ENCODE measurements around the gene IRF6. TPM values are rescaled to one million over a fixed set of nuclear protein-coding genes. Genes with fewer than 3 reads are reported as not detected.

Gene IRF6
- total and polyA plus RNA-seq, 8 donors: 15.7 to 26.5 (median 19.3) TPM

DNA sequence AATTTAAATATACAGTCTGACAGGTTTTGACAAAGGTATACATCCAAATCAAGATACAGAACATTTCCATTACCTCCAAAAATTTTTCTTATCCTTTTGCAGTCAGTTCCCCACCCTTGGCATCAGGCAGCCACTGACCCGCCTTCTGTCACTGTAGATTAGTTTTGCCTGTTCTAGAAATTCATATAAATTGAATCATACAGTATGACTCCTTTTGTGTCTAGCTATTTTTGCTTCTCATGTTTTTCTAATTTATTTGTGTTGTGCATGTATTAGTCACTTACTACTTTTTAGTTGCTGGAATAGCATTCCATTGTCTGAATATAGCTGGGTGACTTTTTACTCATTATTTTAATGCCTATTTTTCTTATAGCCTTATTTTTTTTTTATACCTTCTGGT, 25.7 kb upstream of the IRF6 start:
- ATAC-seq (no peak), DNase-seq (no peak)
- no peak overlapping the region for H3K27ac ChIP-seq
- H3K36me3 ChIP-seq: peaks cover 0 to 59% of the 10 kb centered on the region in 2 donors
- no peak overlapping the region for H3K4me3 ChIP-seq
- intact Hi-C loops (cut with DNase I): no loop called here
- H3K4me1 ChIP-seq: peaks cover 0 to 21% of the 10 kb centered on the region in 2 donors
- H3K9me3 ChIP-seq: no peaks in the 10 kb centered on the region
- H3K27me3 ChIP-seq: no peaks in the 10 kb centered on the region
- TF ChIP-seq CTCF (IDR thresholded peaks at IDR 0.05): no peak

DNA sequence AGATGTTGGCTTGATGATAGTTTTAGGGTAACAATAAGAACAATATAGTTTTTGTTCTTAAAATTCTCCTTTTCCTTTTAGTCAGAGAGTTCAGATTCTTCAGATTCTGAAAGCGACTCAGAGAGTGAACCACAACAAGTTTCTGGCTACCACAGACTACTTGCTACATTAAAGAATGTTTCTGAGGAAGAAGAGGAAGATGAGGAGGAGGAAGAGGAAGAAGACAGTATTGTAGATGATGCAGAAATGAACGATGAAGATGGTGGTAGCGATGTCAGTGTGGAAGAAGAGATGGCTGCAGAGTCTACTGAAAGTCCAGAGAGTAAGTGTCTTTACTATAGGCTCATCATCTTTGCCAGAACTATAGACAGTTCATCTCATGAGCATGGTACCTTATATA, 24.8 kb upstream of the IRF6 start:
- Histone ChIP-seq H3K36me3 (peaks cover 0 to 50% of the 10 kb centered on the region in 2 donors), H3K4me1 (peaks cover 0 to 21% of the 10 kb centered on the region in 2 donors), H3K27me3 (no peaks in the 10 kb centered on the region), H3K27ac (no peak overlapping the region), H3K9me3 (no peaks in the 10 kb centered on the region), H3K4me3 (no peak overlapping the region)
- DNase-seq: no peak
- no peak for TF ChIP-seq CTCF (IDR thresholded peaks at IDR 0.05)
- intact Hi-C loops (cut with DNase I): no loop called here
- no peak for ATAC-seq

- H3K36me3 ChIP-seq: peaks cover 0 to 41% of the 10 kb centered on the region in 2 donors
- no peaks in the 10 kb centered on the region for H3K27me3 ChIP-seq
- peaks cover 0 to 21% of the 10 kb centered on the region in 2 donors for H3K4me1 ChIP-seq
- ATAC-seq (no peak), DNase-seq (no peak)
- intact Hi-C loops (cut with DNase I): no loop called here
- no peak overlapping the region for H3K27ac ChIP-seq
- TF ChIP-seq CTCF (IDR thresholded peaks at IDR 0.05): no peak
- H3K9me3 ChIP-seq: no peaks in the 10 kb centered on the region
- no peak overlapping the region for H3K4me3 ChIP-seq
These were observed 23.8 kb upstream of the IRF6 start for GRCh38 chr1:209829716-209830115.

DNA sequence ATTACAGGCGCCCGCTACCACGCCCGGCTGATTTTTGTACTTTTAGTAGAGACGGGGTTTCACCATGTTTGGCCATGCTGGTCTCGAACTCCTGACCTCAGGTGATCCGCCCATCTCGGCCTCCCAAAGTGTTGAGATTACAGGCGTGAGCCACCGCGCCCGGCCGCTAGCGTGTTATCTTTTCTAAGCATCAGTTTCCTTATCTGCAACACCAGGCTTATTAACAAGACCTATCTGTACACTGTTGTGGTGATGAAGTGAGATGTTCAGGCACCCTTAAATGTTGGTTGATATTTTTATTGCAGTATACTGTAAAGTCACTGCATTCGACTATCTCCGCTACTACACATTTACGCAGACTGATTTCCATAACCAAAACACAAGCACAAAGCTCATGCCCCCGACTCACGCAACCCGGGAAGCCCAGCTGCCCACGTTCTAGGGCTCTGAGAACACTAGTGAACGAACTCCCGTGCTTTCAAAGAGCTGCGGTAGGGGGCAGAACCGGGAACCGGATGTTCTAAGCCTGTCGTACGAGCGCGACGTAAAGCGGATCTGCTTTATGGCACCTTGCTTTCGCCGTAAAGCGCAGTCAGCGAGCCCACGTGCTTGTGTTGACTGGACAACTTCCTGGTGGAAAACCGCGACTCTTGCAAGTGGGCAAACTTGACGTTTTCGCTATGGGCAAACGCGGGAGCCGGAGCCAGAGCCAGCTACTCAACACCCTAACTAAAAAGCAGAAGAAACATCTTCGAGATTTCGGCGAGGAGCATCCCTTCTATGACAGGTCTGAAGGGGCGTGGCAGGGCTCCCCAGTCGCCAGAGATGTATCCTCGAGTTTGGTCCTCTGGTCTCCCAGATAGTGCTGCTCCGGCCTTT, 21.7 kb upstream of the IRF6 start, which contains the start of gene UTP25:
Gene UTP25 (plus strand): TSS at position 589 of the 879 bp plus-strand sequence. CDS start 92 bp downstream, at position 681.
- H3K4me3 ChIP-seq: peak within 1 kb of the TSS; percentile 90
- ATAC-seq (peak; percentile 97), DNase-seq (peak; percentile 91 to 95 (median 92))
- H3K27me3 ChIP-seq: peaks cover 0 to 1% of the 10 kb centered on the region in 2 donors
- peaks cover 0 to 31% of the 10 kb centered on the region in 2 donors for H3K4me1 ChIP-seq
- intact Hi-C loops (cut with DNase I): no loop called here
- peak; percentile 32 to 69 for TF ChIP-seq CTCF (IDR thresholded peaks at IDR 0.05)
- H3K27ac ChIP-seq: peak within 1 kb of the TSS; percentile 61 to 86
- H3K36me3 ChIP-seq: peaks cover 0 to 20% of the 10 kb centered on the region in 2 donors
- H3K9me3 ChIP-seq: no peaks in the 10 kb centered on the region

Measured in left lung (tissue), 10 donors.